Thoracic aorta (tissue), 2 donors: ENCODE data around the gene MCC. TPM values are rescaled to one million over a fixed set of nuclear protein-coding genes. Genes with fewer than 3 reads are reported as not detected.

Source experiments
- ATAC-seq: fragments of 150-250 bp; one replicate; pipeline ENCODE4 v1.8.0; 2017; ENCODE audit warnings: low read depth; ENCODE audit not compliant: insufficient number of reproducible peaks, low FRiP score
- DNase-seq: peaks from one replicate; pipeline ENCODE4 v3.0.0-alpha.2; 2020; ENCODE audit warnings: low spot score
- H3K27ac ChIP-seq, 2 donors: fragments of 200-600 bp; sonication (generic); 1 replicate in 1 of 2; 2 replicates in 1 of 2; pipeline ENCODE4 v1.5.1; 2016; ENCODE audit warnings: mild to moderate bottlenecking in 2 of 2, moderate library complexity in 2 of 2
- H3K27me3 ChIP-seq: fragments of 200-600 bp; sonication (generic); replicated peaks from 2 replicates; pipeline ENCODE4 v1.6.0; 2016; ENCODE audit warnings: mild to moderate bottlenecking; ENCODE audit not compliant: insufficient read depth
- H3K36me3 ChIP-seq: fragments of 200-600 bp; sonication (generic); one replicate; pipeline ENCODE4 v1.5.1; 2016
- H3K4me1 ChIP-seq, 2 donors: fragments of 200-600 bp; sonication (generic); 1 replicate in 1 of 2; 2 replicates in 1 of 2; pipeline versions ENCODE4 v1.5.1 to v1.6.0; 2016; ENCODE audit warnings: low read depth in 2 of 2, mild to moderate bottlenecking in 1 of 2; ENCODE audit not compliant: control insufficient read depth in 1 of 2
- H3K4me3 ChIP-seq: fragments of 200-600 bp; sonication (generic); 2 replicates; pipeline ENCODE4 v1.5.1; 2016; ENCODE audit warnings: mild to moderate bottlenecking
- H3K9me3 ChIP-seq: fragments of 200-600 bp; sonication (generic); 2 replicates; pipeline ENCODE4 v1.5.1; 2016
- total RNA-seq, 2 donors: library from RNA; depleted of rRNA; stranded (reverse); fragments of >200 nt; gene quantifications; one replicate each; pipeline versions ENCODE4 v1.1.0 to v1.2.3, GENCODE V29; 2016
- TF ChIP-seq, protein P1 (sequence below): fragments of 200-600 bp; sonication (generic); IDR thresholded peaks from one replicate; pipeline ENCODE4 v1.5.1; 2019; ENCODE audit warnings: antibody characterized with exemption

MCC gene
- total RNA-seq, 2 donors from 2014 or later, result 14.6 to 27.2 TPM

GRCh38 chr5:113293068-113293974 is 194.9 kb downstream of the MCC start:
- H3K4me1 ChIP-seq, result peaks cover 0 to 19% of the 10 kb centered on the region in 2 donors
- no peak for ATAC-seq
- peak overlapping the region; percentile 79 to 83 for H3K27ac ChIP-seq
- no peak for DNase-seq
- H3K4me3 ChIP-seq, result peak overlapping the region; percentile 83
- H3K36me3 ChIP-seq, result no peaks in the 10 kb centered on the region
- H3K27me3 ChIP-seq, result no peaks in the 10 kb centered on the region
- TF ChIP-seq, protein P1, sequence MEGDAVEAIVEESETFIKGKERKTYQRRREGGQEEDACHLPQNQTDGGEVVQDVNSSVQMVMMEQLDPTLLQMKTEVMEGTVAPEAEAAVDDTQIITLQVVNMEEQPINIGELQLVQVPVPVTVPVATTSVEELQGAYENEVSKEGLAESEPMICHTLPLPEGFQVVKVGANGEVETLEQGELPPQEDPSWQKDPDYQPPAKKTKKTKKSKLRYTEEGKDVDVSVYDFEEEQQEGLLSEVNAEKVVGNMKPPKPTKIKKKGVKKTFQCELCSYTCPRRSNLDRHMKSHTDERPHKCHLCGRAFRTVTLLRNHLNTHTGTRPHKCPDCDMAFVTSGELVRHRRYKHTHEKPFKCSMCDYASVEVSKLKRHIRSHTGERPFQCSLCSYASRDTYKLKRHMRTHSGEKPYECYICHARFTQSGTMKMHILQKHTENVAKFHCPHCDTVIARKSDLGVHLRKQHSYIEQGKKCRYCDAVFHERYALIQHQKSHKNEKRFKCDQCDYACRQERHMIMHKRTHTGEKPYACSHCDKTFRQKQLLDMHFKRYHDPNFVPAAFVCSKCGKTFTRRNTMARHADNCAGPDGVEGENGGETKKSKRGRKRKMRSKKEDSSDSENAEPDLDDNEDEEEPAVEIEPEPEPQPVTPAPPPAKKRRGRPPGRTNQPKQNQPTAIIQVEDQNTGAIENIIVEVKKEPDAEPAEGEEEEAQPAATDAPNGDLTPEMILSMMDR, result no peak
- no peaks in the 10 kb centered on the region for H3K9me3 ChIP-seq

GRCh38 chr5:113292462-113292861 is 195.8 kb downstream of the MCC start:
- Histone ChIP-seq H3K4me1 (peaks cover 0 to 19% of the 10 kb centered on the region in 2 donors), H3K4me3 (no peak overlapping the region), H3K27ac (no peak overlapping the region), H3K36me3 (no peaks in the 10 kb centered on the region), H3K9me3 (no peaks in the 10 kb centered on the region), H3K27me3 (no peaks in the 10 kb centered on the region)
- TF ChIP-seq, protein P1, result no peak
- ATAC-seq (no peak), DNase-seq (no peak)

GRCh38 chr5:113283558-113283957 is 204.7 kb downstream of the MCC start:
- DNase-seq, result no peak
- Histone ChIP-seq H3K4me3 (no peak overlapping the region), H3K4me1 (peaks cover 0 to 6% of the 10 kb centered on the region in 2 donors), H3K36me3 (no peaks in the 10 kb centered on the region), H3K27me3 (no peaks in the 10 kb centered on the region), H3K9me3 (no peaks in the 10 kb centered on the region), H3K27ac (no peak overlapping the region)
- ATAC-seq, result no peak
- TF ChIP-seq, protein P1, result no peak

- ATAC-seq, result no peak
- no peak for DNase-seq
- H3K36me3 ChIP-seq, result no peaks in the 10 kb centered on the region
- H3K4me3 ChIP-seq, result no peak overlapping the region
- H3K4me1 ChIP-seq, result peaks cover 0 to 6% of the 10 kb centered on the region in 2 donors
- no peaks in the 10 kb centered on the region for H3K27me3 ChIP-seq
- no peak overlapping the region for H3K27ac ChIP-seq
- TF ChIP-seq, protein P1, result no peak
- H3K9me3 ChIP-seq, result no peaks in the 10 kb centered on the region
Observed at GRCh38 chr5:113282472-113282871, 205.8 kb downstream of the MCC start.

GRCh38 chr5:113281194-113281593 is 207.1 kb downstream of the MCC start:
- H3K27ac ChIP-seq, result no peak overlapping the region
- DNase-seq (no peak), ATAC-seq (no peak)
- no peak overlapping the region for H3K4me3 ChIP-seq
- H3K36me3 ChIP-seq, result no peaks in the 10 kb centered on the region
- H3K9me3 ChIP-seq, result no peaks in the 10 kb centered on the region
- TF ChIP-seq, protein P1, result no peak
- H3K4me1 ChIP-seq, result peaks cover 0 to 6% of the 10 kb centered on the region in 2 donors
- H3K27me3 ChIP-seq, result no peaks in the 10 kb centered on the region
